Measurements from ENCODE around the gene LTN1.
"Not testable (repeated sequence)": the region's sequence is repeated elsewhere in the genome, so short reads cannot be mapped to it uniquely, and the experiment has no call there.

Gene LTN1

GRCh38 chr21:28992526-28993292 lies at the start of gene LTN1:
Gene LTN1, minus strand, starts transcription at chr21:28992877. Its CDS starts 72 bp downstream, at chr21:28992805.
- DNase-seq, result peak; percentile 98

- no peak for DNase-seq
These were observed 42.0 kb upstream of the LTN1 start for GRCh38 chr21:29034678-29035077.

GRCh38 chr21:29033871-29034270 lies 41.2 kb upstream of the LTN1 start:
- DNase-seq, result no peak

GRCh38 chr21:29033301-29033700 lies 40.6 kb upstream of the LTN1 start:
- DNase-seq, result no peak

GRCh38 chr21:29030909-29031308 lies 38.2 kb upstream of the LTN1 start:
- DNase-seq, result no peak

- DNase-seq, result no peak
These were observed 36.8 kb upstream of the LTN1 start for GRCh38 chr21:29029524-29029923.

GRCh38 chr21:29025328-29025713 lies 32.6 kb upstream of the LTN1 start:
- no peak for DNase-seq

GRCh38 chr21:29024474-29025327 lies 32.0 kb upstream of the LTN1 start, which contains the start of gene USP16:
Gene USP16, plus strand, starts transcription at chr21:29024668. Its CDS starts 3,246 bp downstream, at chr21:29027914.
- peak; percentile 96 for DNase-seq

GRCh38 chr21:29022166-29022565 lies 29.5 kb upstream of the LTN1 start:
- DNase-seq, result no peak

GRCh38 chr21:29018540-29018939 lies 25.9 kb upstream of the LTN1 start:
- DNase-seq, result no peak

GRCh38 chr21:29017639-29018237 lies 25.1 kb upstream of the LTN1 start:
- no peak for DNase-seq

GRCh38 chr21:29011236-29011635 lies 18.6 kb upstream of the LTN1 start:
- DNase-seq, result not testable (repeated sequence)

- no peak for DNase-seq
These were observed 15.7 kb upstream of the LTN1 start for GRCh38 chr21:29008367-29008766.

- DNase-seq, result no peak
These were observed 15.1 kb upstream of the LTN1 start for GRCh38 chr21:29007810-29008209.

GRCh38 chr21:29007135-29007534 lies 14.5 kb upstream of the LTN1 start:
- DNase-seq, result no peak

- no peak for DNase-seq
These were observed 13.0 kb upstream of the LTN1 start for GRCh38 chr21:29005696-29006095.

GRCh38 chr21:29002442-29003144 lies 9.9 kb upstream of the LTN1 start:
- DNase-seq, result peak; percentile 93

GRCh38 chr21:28993293-28993629 lies 584 bp upstream of the LTN1 start:
- DNase-seq, result no peak

- no peak for DNase-seq
These were observed 684 bp downstream of the LTN1 start for GRCh38 chr21:28991861-28992525.

GRCh38 chr21:28988146-28988545 lies 4.5 kb downstream of the LTN1 start:
- DNase-seq, result not testable (repeated sequence)

- no peak for DNase-seq
These were observed 6.0 kb downstream of the LTN1 start for GRCh38 chr21:28986677-28987076.

GRCh38 chr21:28982637-28983036 lies 10.0 kb downstream of the LTN1 start:
- DNase-seq, result no peak
